ENCODE results near the gene SURF4.

SURF4 gene

GRCh38 chr9:133372144-133372543 is 3.7 kb downstream of the SURF4 start:
- H3K4me3 ChIP-seq (ENCODE audit: low read length): no peak overlapping the region
- no peak for TF ChIP-seq ZNF274 (IDR thresholded peaks at IDR 0.05; ENCODE audit: low read depth, low read length)

GRCh38 chr9:133371261-133371711 is 4.6 kb downstream of the SURF4 start:
- no peak overlapping the region; the same call in 1 of the 2 replicates for H3K4me3 ChIP-seq (ENCODE audit: low read length)

GRCh38 chr9:133370685-133371084 is 5.2 kb downstream of the SURF4 start:
- no peak for TF ChIP-seq ZNF274 (IDR thresholded peaks at IDR 0.05; ENCODE audit: low read depth, low read length)
- no peak overlapping the region; the same call in 1 of the 2 replicates for H3K4me3 ChIP-seq (ENCODE audit: low read length)

More at GRCh38 chr9:133371261-133371711, 4.6 kb downstream of the SURF4 start:
- no peak for TF ChIP-seq ZNF274 (IDR thresholded peaks at IDR 0.05; ENCODE audit: low read depth, low read length)

- H3K4me3 ChIP-seq (ENCODE audit: low read length): no peak overlapping the region
- TF ChIP-seq ZNF274 (IDR thresholded peaks at IDR 0.05; ENCODE audit: low read depth, low read length): no peak
Measured at GRCh38 chr9:133369933-133370332, 5.9 kb downstream of the SURF4 start.

- no peak overlapping the region for H3K4me3 ChIP-seq (ENCODE audit: low read length)
- TF ChIP-seq ZNF274 (IDR thresholded peaks at IDR 0.05; ENCODE audit: low read depth, low read length): no peak
Measured at GRCh38 chr9:133369422-133369821, 6.4 kb downstream of the SURF4 start.

GRCh38 chr9:133368249-133368881 is 7.5 kb downstream of the SURF4 start:
- TF ChIP-seq ZNF274 (IDR thresholded peaks at IDR 0.05; ENCODE audit: low read depth, low read length): no peak
- H3K4me3 ChIP-seq (ENCODE audit: low read length): no peak overlapping the region

- TF ChIP-seq ZNF274 (IDR thresholded peaks at IDR 0.05; ENCODE audit: low read depth, low read length): no peak
- H3K4me3 ChIP-seq (ENCODE audit: low read length): no peak overlapping the region
Measured at GRCh38 chr9:133367778-133368177, 8.1 kb downstream of the SURF4 start.

GRCh38 chr9:133367221-133367620 is 8.6 kb downstream of the SURF4 start:
- no peak for TF ChIP-seq ZNF274 (IDR thresholded peaks at IDR 0.05; ENCODE audit: low read depth, low read length)
- no peak overlapping the region for H3K4me3 ChIP-seq (ENCODE audit: low read length)

- TF ChIP-seq ZNF274 (IDR thresholded peaks at IDR 0.05; ENCODE audit: low read depth, low read length): no peak
- no peak overlapping the region for H3K4me3 ChIP-seq (ENCODE audit: low read length)
Measured at GRCh38 chr9:133366435-133366834, 9.4 kb downstream of the SURF4 start.

- TF ChIP-seq ZNF274 (IDR thresholded peaks at IDR 0.05; ENCODE audit: low read depth, low read length): no peak
- no peak overlapping the region for H3K4me3 ChIP-seq (ENCODE audit: low read length)
Measured at GRCh38 chr9:133362359-133363044, 13.4 kb downstream of the SURF4 start.

GRCh38 chr9:133361507-133362092 is 14.3 kb downstream of the SURF4 start:
- TF ChIP-seq ZNF274 (IDR thresholded peaks at IDR 0.05; ENCODE audit: low read depth, low read length): no peak
- H3K4me3 ChIP-seq (ENCODE audit: low read length): no peak overlapping the region

GRCh38 chr9:133360400-133361393 is 15.2 kb downstream of the SURF4 start:
- no peak for TF ChIP-seq ZNF274 (IDR thresholded peaks at IDR 0.05; ENCODE audit: low read depth, low read length)
- H3K4me3 ChIP-seq (ENCODE audit: low read length): no peak overlapping the region

- no peak overlapping the region for H3K4me3 ChIP-seq (ENCODE audit: low read length)
- no peak for TF ChIP-seq ZNF274 (IDR thresholded peaks at IDR 0.05; ENCODE audit: low read depth, low read length)
Measured at GRCh38 chr9:133359399-133360175, 16.3 kb downstream of the SURF4 start.

Data from GM08714 (cell line).